Stomach (tissue), 9 donors: Measurements from ENCODE around the gene EPB41L3. TPM values are rescaled to one million over a fixed set of nuclear protein-coding genes. Genes with fewer than 3 reads are reported as not detected.

ENCODE experiments used
- DNase-seq, 2 donors: peaks; one replicate each; pipeline versions ENCODE4 v3.0.0 to v3.0.0-alpha.2; 2013 to 2019
- H3K27ac ChIP-seq, 5 donors: fragments of 200-600 bp in 4 of 5; sonication (generic) in 4 of 5; one replicate each; pipeline ENCODE4 v1.5.1; 2013 to 2019; ENCODE audit warnings: mild to moderate bottlenecking in 1 of 5, moderate library complexity in 1 of 5
- H3K27me3 ChIP-seq, 3 donors: fragments of 200-600 bp; sonication (generic); one replicate each; pipeline ENCODE4 v1.5.1; 2017 to 2019; ENCODE audit warnings: mixed run types in 1 of 3
- H3K36me3 ChIP-seq, 4 donors: fragments of 200-600 bp; sonication (generic); 1 replicate in 3 of 4; 2 replicates in 1 of 4; pipeline ENCODE4 v1.5.1; 2016 to 2019
- H3K4me1 ChIP-seq, 4 donors: fragments of 200-600 bp; sonication (generic); one replicate each; pipeline ENCODE4 v1.5.1; 2016 to 2019
- H3K4me3 ChIP-seq, 4 donors: fragments of 200-600 bp; sonication (generic) in 3 of 4; one replicate each; pipeline ENCODE4 v1.5.1; 2016 to 2019; ENCODE audit warnings: mild to moderate bottlenecking in 1 of 4
- H3K9me3 ChIP-seq, 4 donors: fragments of 200-600 bp; sonication (generic); one replicate each; pipeline ENCODE4 v1.5.1; 2016 to 2019
- EP300 ChIP-seq: sonication (generic); formaldehyde crosslinking; IDR thresholded peaks from one replicate; pipeline ENCODE4 v1.6.1; 2017; ENCODE audit warnings: antibody characterized with exemption
- POLR2A ChIP-seq, 4 donors: fragments of 450-650 bp; IDR thresholded peaks; one replicate each; pipeline ENCODE4 v1.6.1; 2016; ENCODE audit warnings: antibody characterized with exemption in 4 of 4, control low read depth in 2 of 4, mild to moderate bottlenecking in 1 of 4, moderate library complexity in 1 of 4
- POLR2AphosphoS5 ChIP-seq, 3 donors: sonication (generic); formaldehyde crosslinking; IDR thresholded peaks; one replicate each; pipeline ENCODE4 v1.6.1; 2016; ENCODE audit warnings: antibody characterized with exemption in 3 of 3
- WGBS, 5 donors: extraction: QIAGEN DNeasy Blood & Tissue Kit in 3 of 5; methylation state at CpG; one replicate each; pipeline versions ENCODE4 v1.1.5 to v1.1.7; 2013 to 2018; 5-methylcytosine and 5-hydroxymethylcytosine counted together
- intact Hi-C: fragments of 100-400 bp; cut with DNase I; formaldehyde crosslinking; loops from one replicate; pipeline ENCODE4 v1.15.1; 2023; ENCODE audit warnings: low total_unique reads
- polyA plus RNA-seq, 3 donors: library from polyadenylated mRNA; stranded (reverse); fragments of 200-250 nt; gene quantifications; one replicate each; pipeline ENCODE4 v1.2.3, GENCODE V29; 2013
- total RNA-seq, 5 donors: library from RNA; depleted of rRNA; stranded (reverse); fragments of >200 nt; gene quantifications; one replicate each; pipeline versions ENCODE4 v1.1.0 to v1.2.3, GENCODE V29; 2014 to 2016
- TF ChIP-seq, protein P1 (sequence below), 7 experiments: fragments of 450-650 bp in 4 of 7; fragments of 200-600 bp in 3 of 7; sonication (generic) in 3 of 7; IDR thresholded peaks; one replicate each; pipeline ENCODE4 v1.5.1; 2016 to 2019; ENCODE audit warnings: antibody characterized with exemption in 7 of 7, control low read depth in 2 of 7, mild to moderate bottlenecking in 1 of 7
- donor health status: healthy with polysubstance abuse.
- donor health status: Bipolar disorder and iron deficiency.
- donor health status: healthy.

The EPB41L3 gene
- total and polyA plus RNA-seq, 8 donors = 3.5 to 120 (median 11.9) TPM

DNA sequence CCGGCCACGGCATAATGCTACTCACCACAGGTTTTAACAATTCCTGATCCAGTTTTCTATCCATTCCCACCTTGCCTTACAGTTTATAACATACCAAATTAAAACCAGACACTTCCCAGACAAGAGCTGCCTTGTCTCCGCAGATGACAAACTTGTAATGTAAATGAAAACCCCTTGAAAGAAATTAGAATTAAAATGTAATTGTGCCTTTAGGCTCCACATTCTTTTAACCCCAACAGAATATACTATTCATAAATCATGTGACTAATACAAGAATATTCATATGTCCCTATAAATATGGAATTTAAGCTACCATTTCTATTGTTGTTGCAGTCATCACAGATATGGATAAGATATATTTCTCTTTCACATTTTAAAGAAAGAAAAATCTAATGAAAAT lies 178.4 kb downstream of the EPB41L3 start:
- 67 to 74% (median 71%) methylated on average over 3 of the region's 3 CpGs for WGBS, 5 donors
- intact Hi-C loops = no loop called here

GRCh38 chr18:5350636-5351035 lies 193.2 kb downstream of the EPB41L3 start:
- no peak overlapping the region for H3K4me3 ChIP-seq
- H3K36me3 ChIP-seq = no peaks in the 10 kb centered on the region
- intact Hi-C loops = no loop called here
- no peak for TF ChIP-seq POLR2AphosphoS5 (IDR thresholded peaks at IDR 0.05)
- H3K27ac ChIP-seq = no peak overlapping the region
- no peaks in the 10 kb centered on the region for H3K27me3 ChIP-seq
- H3K4me1 ChIP-seq = no peaks in the 10 kb centered on the region
- peaks cover 0 to 25% (median 2%) of the 10 kb centered on the region in 4 donors for H3K9me3 ChIP-seq
- 83 to 93% (median 89%) methylated on average over 2 of the region's 2 CpGs for WGBS, 5 donors
- DNase-seq = no peak

More for the DNA sequence above, 178.4 kb downstream of the EPB41L3 start:
- DNase-seq = no peak
- Histone ChIP-seq H3K27ac (no peak overlapping the region), H3K9me3 (no peaks in the 10 kb centered on the region), H3K4me1 (no peaks in the 10 kb centered on the region), H3K27me3 (no peaks in the 10 kb centered on the region), H3K4me3 (no peak overlapping the region), H3K36me3 (no peaks in the 10 kb centered on the region)
- TF ChIP-seq POLR2AphosphoS5 (IDR thresholded peaks at IDR 0.05) (no peak), EP300 (no peak), POLR2A (IDR thresholded peaks at IDR 0.05) (no peak)
- TF ChIP-seq, protein P1, sequence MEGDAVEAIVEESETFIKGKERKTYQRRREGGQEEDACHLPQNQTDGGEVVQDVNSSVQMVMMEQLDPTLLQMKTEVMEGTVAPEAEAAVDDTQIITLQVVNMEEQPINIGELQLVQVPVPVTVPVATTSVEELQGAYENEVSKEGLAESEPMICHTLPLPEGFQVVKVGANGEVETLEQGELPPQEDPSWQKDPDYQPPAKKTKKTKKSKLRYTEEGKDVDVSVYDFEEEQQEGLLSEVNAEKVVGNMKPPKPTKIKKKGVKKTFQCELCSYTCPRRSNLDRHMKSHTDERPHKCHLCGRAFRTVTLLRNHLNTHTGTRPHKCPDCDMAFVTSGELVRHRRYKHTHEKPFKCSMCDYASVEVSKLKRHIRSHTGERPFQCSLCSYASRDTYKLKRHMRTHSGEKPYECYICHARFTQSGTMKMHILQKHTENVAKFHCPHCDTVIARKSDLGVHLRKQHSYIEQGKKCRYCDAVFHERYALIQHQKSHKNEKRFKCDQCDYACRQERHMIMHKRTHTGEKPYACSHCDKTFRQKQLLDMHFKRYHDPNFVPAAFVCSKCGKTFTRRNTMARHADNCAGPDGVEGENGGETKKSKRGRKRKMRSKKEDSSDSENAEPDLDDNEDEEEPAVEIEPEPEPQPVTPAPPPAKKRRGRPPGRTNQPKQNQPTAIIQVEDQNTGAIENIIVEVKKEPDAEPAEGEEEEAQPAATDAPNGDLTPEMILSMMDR (IDR thresholded peaks at IDR 0.05) = no peak

Other genes starting within 250 kb of the EPB41L3 start
- gene ZBTB14, start 248.3 kb downstream of the EPB41L3 start, total RNA-seq = 10 to 100 TPM in 1 of 5 donors, 1 to 10 TPM in 4; 3.8 to 14.9 (median 6.4) TPM
- gene ZBTB14, start 248.3 kb downstream of the EPB41L3 start, polyA plus RNA-seq = 1 to 10 TPM; 5.1 to 6.9 (median 5.2) TPM